PC-3 (cell line): ENCODE results near the gene RPS19BP1.

Source experiments
- CTCF ChIP-seq: fragments of 300-600 bp; sonication (generic); conservative IDR thresholded peaks from 2 replicates; pipeline ENCODE4 v1.5.1; 2017; ENCODE audit warnings: antibody characterized with exemption, low read depth, mild to moderate bottlenecking, low read length
- EZH2 ChIP-seq: fragments of 300-600 bp; sonication (generic); IDR thresholded peaks from one replicate; pipeline ENCODE4 v1.6.1; 2017; ENCODE audit warnings: antibody characterized with exemption, mild to moderate bottlenecking, low read length; ENCODE audit not compliant: unreplicated experiment
- EZH2phosphoT487 ChIP-seq: fragments of 300-600 bp; sonication (generic); IDR thresholded peaks from 2 replicates; pipeline ENCODE4 v1.6.1; 2018; ENCODE audit warnings: mild to moderate bottlenecking, antibody characterized with exemption, low read length, borderline replicate concordance

- TF ChIP-seq EZH2phosphoT487 = no peak
- TF ChIP-seq CTCF = no peak
- TF ChIP-seq EZH2 = no peak
These were observed 1.6 kb upstream of the RPS19BP1 start for GRCh38 chr22:39534092-39534506.
